HG02798 (cell line): Measurements from ENCODE around the gene ADAD2.

ENCODE experiments used
- ATAC-seq: cut with Tn5 transposase; IDR thresholded peaks from one replicate; pipeline ENCODE4 v1.9.1; 2021; ENCODE audit warnings: mild to moderate bottlenecking; ENCODE audit not compliant: unreplicated experiment, poor library complexity

ADAD2 gene

GRCh38 chr16:84243732-84244131, 52.8 kb downstream of the ADAD2 start:
- ATAC-seq, result no peak

DNA sequence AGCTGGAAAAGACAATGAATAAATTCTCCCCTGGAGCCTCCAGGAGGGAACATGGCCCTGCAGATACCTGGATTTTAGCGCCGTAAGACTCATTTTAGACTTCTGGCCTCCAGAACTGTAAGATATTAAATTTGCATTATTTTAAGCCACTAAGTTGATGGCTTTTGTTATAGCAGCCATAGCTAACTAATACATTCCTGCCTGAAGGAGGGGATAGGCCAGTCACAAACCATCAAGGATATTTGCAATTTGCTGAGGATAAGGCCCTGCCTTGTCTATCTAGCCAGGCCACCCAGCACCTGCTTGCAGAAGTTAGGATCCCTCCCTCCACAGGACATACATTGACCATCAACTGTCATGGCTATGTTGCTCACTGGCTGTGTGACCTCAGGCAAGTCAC, 53.8 kb downstream of the ADAD2 start:
- no peak for ATAC-seq

- ATAC-seq, result no peak
These were observed 55.2 kb downstream of the ADAD2 start for GRCh38 chr16:84245956-84246678.

- no peak for ATAC-seq
These were observed 55.7 kb downstream of the ADAD2 start for GRCh38 chr16:84246679-84247077.
